Measurements from ENCODE around the gene ARHGAP22. TPM values are rescaled to one million over a fixed set of nuclear protein-coding genes. Genes with fewer than 3 reads are reported as not detected.

The ARHGAP22 gene
- total RNA-seq, 1 experiment from 2014 or later: 9.9 TPM

DNA sequence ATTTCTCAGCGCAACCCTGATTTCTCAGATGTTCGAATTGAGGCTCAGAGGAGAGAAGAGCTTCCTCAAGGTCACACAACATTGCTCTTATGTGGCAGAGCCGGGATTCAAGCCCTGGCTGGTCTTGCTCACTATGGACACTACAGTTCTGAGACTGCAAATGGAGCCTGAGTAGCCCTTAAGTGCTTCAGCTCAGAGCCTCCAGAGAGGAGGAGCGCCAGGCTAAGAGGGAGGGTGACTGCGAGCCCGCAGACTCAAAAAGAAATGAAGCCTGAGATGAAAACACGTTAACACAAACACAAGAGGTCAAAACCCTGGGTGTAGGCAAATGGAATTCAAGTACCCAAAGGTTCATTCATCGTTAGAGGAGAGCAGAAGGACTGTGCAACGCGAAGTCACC lies 13.9 kb downstream of the ARHGAP22 start:
- no peak overlapping the region for H3K9ac ChIP-seq (ENCODE audit: low read length)
- no peak overlapping the region for H3K4me2 ChIP-seq (ENCODE audit: low read length)
- no peak for ATAC-seq
- H3K4me1 ChIP-seq (ENCODE audit: control insufficient read depth in 1 of 2, insufficient read depth in 2 of 2, low read length in 2 of 2): 0 out of 4 replicates have a peak, but pooled peaks cover 0 to 5% of the 10 kb centered on the region in 2 experiments
- no peaks in the 10 kb centered on the region for H3K9me2 ChIP-seq (ENCODE audit: insufficient read depth)
- BruUV-seq (replicated peaks): no TSS peak
- no peaks in the 10 kb centered on the region for H3K36me3 ChIP-seq (ENCODE audit: control insufficient read depth in 1 of 2, insufficient read depth in 2 of 2, low read length in 2 of 2)
- no peaks in the 10 kb centered on the region for H3K9me3 ChIP-seq (ENCODE audit: control insufficient read depth in 1 of 2, insufficient read depth in 1 of 2, low read depth in 1 of 2, low read length in 2 of 2)
- no peak overlapping the region for H3K27ac ChIP-seq (ENCODE audit: low read depth, low read length)
- no peaks in the 10 kb centered on the region for H3K27me3 ChIP-seq (ENCODE audit: insufficient read depth, low read length)
- no peaks in the 10 kb centered on the region for H3K79me2 ChIP-seq (ENCODE audit: insufficient read depth, low read length)
- CTCF ChIA-PET: no interaction called here
- H2AFZ ChIP-seq (ENCODE audit: low read depth, low read length, poor library complexity, severe bottlenecking): no peak overlapping the region
- TF ChIP-seq JUND (IDR thresholded peaks at IDR 0.05) (no peak), SRF (IDR thresholded peaks at IDR 0.05; ENCODE audit: low read depth) (no peak), POLR2A (IDR thresholded peaks at IDR 0.05; ENCODE audit: borderline replicate concordance, extremely low read depth, insufficient read depth, insufficient read length) (no peak), EGR1 (IDR thresholded peaks at IDR 0.05; ENCODE audit: low read depth) (no peak), EZH2 (IDR thresholded peaks at IDR 0.05) (no peak), ZFX (IDR thresholded peaks at IDR 0.05) (no peak), RAD21 (IDR thresholded peaks at IDR 0.05; ENCODE audit: low read depth) (no peak), SIN3A (IDR thresholded peaks at IDR 0.05; ENCODE audit: low read depth) (no peak)
- TF ChIP-seq, protein P1, sequence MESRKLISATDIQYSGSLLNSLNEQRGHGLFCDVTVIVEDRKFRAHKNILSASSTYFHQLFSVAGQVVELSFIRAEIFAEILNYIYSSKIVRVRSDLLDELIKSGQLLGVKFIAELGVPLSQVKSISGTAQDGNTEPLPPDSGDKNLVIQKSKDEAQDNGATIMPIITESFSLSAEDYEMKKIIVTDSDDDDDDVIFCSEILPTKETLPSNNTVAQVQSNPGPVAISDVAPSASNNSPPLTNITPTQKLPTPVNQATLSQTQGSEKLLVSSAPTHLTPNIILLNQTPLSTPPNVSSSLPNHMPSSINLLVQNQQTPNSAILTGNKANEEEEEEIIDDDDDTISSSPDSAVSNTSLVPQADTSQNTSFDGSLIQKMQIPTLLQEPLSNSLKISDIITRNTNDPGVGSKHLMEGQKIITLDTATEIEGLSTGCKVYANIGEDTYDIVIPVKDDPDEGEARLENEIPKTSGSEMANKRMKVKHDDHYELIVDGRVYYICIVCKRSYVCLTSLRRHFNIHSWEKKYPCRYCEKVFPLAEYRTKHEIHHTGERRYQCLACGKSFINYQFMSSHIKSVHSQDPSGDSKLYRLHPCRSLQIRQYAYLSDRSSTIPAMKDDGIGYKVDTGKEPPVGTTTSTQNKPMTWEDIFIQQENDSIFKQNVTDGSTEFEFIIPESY (IDR thresholded peaks at IDR 0.05; ENCODE audit: extremely low read depth, insufficient replicate concordance, low read length): no peak
- TF ChIP-seq, protein P2, sequence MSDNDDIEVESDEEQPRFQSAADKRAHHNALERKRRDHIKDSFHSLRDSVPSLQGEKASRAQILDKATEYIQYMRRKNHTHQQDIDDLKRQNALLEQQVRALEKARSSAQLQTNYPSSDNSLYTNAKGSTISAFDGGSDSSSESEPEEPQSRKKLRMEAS (IDR thresholded peaks at IDR 0.05): no peak
- TF ChIP-seq, protein P3, sequence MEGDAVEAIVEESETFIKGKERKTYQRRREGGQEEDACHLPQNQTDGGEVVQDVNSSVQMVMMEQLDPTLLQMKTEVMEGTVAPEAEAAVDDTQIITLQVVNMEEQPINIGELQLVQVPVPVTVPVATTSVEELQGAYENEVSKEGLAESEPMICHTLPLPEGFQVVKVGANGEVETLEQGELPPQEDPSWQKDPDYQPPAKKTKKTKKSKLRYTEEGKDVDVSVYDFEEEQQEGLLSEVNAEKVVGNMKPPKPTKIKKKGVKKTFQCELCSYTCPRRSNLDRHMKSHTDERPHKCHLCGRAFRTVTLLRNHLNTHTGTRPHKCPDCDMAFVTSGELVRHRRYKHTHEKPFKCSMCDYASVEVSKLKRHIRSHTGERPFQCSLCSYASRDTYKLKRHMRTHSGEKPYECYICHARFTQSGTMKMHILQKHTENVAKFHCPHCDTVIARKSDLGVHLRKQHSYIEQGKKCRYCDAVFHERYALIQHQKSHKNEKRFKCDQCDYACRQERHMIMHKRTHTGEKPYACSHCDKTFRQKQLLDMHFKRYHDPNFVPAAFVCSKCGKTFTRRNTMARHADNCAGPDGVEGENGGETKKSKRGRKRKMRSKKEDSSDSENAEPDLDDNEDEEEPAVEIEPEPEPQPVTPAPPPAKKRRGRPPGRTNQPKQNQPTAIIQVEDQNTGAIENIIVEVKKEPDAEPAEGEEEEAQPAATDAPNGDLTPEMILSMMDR (IDR thresholded peaks at IDR 0.05 in 2 of 3, conservative IDR thresholded peaks at IDR 0.05 in 1 of 3; ENCODE audit: borderline replicate concordance in 1 of 3, insufficient read depth in 1 of 3, low read depth in 2 of 3, low read length in 2 of 3): no peak
- TF ChIP-seq, protein P4, sequence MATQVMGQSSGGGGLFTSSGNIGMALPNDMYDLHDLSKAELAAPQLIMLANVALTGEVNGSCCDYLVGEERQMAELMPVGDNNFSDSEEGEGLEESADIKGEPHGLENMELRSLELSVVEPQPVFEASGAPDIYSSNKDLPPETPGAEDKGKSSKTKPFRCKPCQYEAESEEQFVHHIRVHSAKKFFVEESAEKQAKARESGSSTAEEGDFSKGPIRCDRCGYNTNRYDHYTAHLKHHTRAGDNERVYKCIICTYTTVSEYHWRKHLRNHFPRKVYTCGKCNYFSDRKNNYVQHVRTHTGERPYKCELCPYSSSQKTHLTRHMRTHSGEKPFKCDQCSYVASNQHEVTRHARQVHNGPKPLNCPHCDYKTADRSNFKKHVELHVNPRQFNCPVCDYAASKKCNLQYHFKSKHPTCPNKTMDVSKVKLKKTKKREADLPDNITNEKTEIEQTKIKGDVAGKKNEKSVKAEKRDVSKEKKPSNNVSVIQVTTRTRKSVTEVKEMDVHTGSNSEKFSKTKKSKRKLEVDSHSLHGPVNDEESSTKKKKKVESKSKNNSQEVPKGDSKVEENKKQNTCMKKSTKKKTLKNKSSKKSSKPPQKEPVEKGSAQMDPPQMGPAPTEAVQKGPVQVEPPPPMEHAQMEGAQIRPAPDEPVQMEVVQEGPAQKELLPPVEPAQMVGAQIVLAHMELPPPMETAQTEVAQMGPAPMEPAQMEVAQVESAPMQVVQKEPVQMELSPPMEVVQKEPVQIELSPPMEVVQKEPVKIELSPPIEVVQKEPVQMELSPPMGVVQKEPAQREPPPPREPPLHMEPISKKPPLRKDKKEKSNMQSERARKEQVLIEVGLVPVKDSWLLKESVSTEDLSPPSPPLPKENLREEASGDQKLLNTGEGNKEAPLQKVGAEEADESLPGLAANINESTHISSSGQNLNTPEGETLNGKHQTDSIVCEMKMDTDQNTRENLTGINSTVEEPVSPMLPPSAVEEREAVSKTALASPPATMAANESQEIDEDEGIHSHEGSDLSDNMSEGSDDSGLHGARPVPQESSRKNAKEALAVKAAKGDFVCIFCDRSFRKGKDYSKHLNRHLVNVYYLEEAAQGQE (IDR thresholded peaks at IDR 0.05; ENCODE audit: low read depth): no peak
- intact Hi-C loops (cut with micrococcal nuclease): no loop called here
- H3K4me3 ChIP-seq (replicated peaks in 1 of 2; ENCODE audit: low read depth in 1 of 2, low read length in 2 of 2): no peak overlapping the region
- RAD21 ChIA-PET (ENCODE audit: low non-redundant PET in 1 of 2, low total read pairs in 2 of 2, uncharacterized antibody in 2 of 2, unreplicated experiment in 2 of 2): no interaction called here
- POLR2A ChIA-PET: no interaction called here
- no peak for DNase-seq (ENCODE audit: low read depth, low spot score)
- H4K20me1 ChIP-seq (ENCODE audit: insufficient read depth): no peaks in the 10 kb centered on the region

All from HCT116 (cell line).